Measurements from ENCODE around the gene PTGES3L. TPM values are rescaled to one million over a fixed set of nuclear protein-coding genes. Genes with fewer than 3 reads are reported as not detected.
A peak's percentile ranks its signal among the peaks of the same experiment; 100 is the strongest.

Gene PTGES3L
- total and polyA plus RNA-seq, 2 of the 13 experiments (the other 11 are each of a cell fraction or from before 2014, with no cell fraction given), result 1.2 to 2.9 TPM

- no peak for TF ChIP-seq ZUFSP (CRISPR knock-in tag; IDR thresholded peaks at IDR 0.05; ENCODE audit: borderline replicate concordance)
- TF ChIP-seq ZNF280B (CRISPR knock-in tag; IDR thresholded peaks at IDR 0.05; ENCODE audit: borderline replicate concordance), result peak; percentile 81; the same call in 1 of the 2 replicates
- TF ChIP-seq KLF12 (CRISPR knock-in tag; IDR thresholded peaks at IDR 0.05; ENCODE audit: borderline replicate concordance), result no peak; the same call in 1 of the 2 replicates
- TF ChIP-seq NR2F6 (IDR thresholded peaks at IDR 0.05), result no peak
- peak; percentile 41; the same call in 1 of the 2 replicates for TF ChIP-seq NR2F6 (CRISPR knock-in tag; IDR thresholded peaks at IDR 0.05)
- TF ChIP-seq WIZ (CRISPR knock-in tag; IDR thresholded peaks at IDR 0.05), result 0 out of 2 replicates have a peak, but pooled peaks have one; percentile 26
- TF ChIP-seq KLF11 (CRISPR knock-in tag; IDR thresholded peaks at IDR 0.05), result peak; percentile 85
- no peak for TF ChIP-seq NFKBIZ (CRISPR knock-in tag; IDR thresholded peaks at IDR 0.05)
- no peak for TF ChIP-seq MED8 (CRISPR knock-in tag; IDR thresholded peaks at IDR 0.05; ENCODE audit: insufficient replicate concordance)
- TF ChIP-seq TBP (CRISPR knock-in tag; IDR thresholded peaks at IDR 0.05), result no peak
- TF ChIP-seq TFDP1 (CRISPR knock-in tag; IDR thresholded peaks at IDR 0.05; ENCODE audit: borderline replicate concordance), result peak; percentile 13; the same call in 1 of the 2 replicates
- TF ChIP-seq ZNF746 (CRISPR knock-in tag; IDR thresholded peaks at IDR 0.05), result no peak
- peak; percentile 69; the same call in 1 of the 2 replicates for TF ChIP-seq SMAD3 (CRISPR knock-in tag; IDR thresholded peaks at IDR 0.05)
- TF ChIP-seq SRSF1 (optimal IDR thresholded peaks at IDR 0.05; ENCODE audit: low read depth, low read length), result no peak
- peak; percentile 55; the same call in 1 of the 2 replicates for TF ChIP-seq ZNF891 (CRISPR knock-in tag; IDR thresholded peaks at IDR 0.05)
- no peak for TF ChIP-seq TP53 (CRISPR knock-in tag; conservative IDR thresholded peaks at IDR 0.05)
- no peak for TF ChIP-seq ZNF432 (CRISPR knock-in tag; IDR thresholded peaks at IDR 0.05; ENCODE audit: borderline replicate concordance)
- TF ChIP-seq REXO4 (CRISPR knock-in tag; IDR thresholded peaks at IDR 0.05; ENCODE audit: borderline replicate concordance), result no peak
- no peak for TF ChIP-seq ZNF646 (CRISPR knock-in tag; IDR thresholded peaks at IDR 0.05)
These were observed 44.8 kb upstream of the PTGES3L start, which contains the start of gene RND2 (continued) for GRCh38 chr17:43024407-43025289.

Data from HepG2 (cell line).